SK-N-SH (cell line): ENCODE measurements around the gene MOV10L1. TPM values are rescaled to one million over a fixed set of nuclear protein-coding genes. Genes with fewer than 3 reads are reported as not detected.
A peak's percentile ranks its signal among the peaks of the same experiment; 100 is the strongest.

Experiments
- CTCF ChIA-PET: fragments of 300-600, 350-600 bp; formaldehyde crosslinking; extraction: SDS; loops from one replicate; lab custom pipeline; 2021; lab: Yijun Ruan, JAX
- POLR2A ChIA-PET: fragments of 350-600 bp; sonication (Branson Sonifier 250); formaldehyde crosslinking; extraction: SDS; loops from one replicate; lab custom pipeline; 2020; ENCODE audit warnings: antibody characterized with exemption, inconsistent platforms; lab: Yijun Ruan, JAX
- DNase-seq: peaks from one replicate; pipeline ENCODE4 v3.0.0; 2012
- H2AFZ ChIP-seq: fragments of 200-600 bp; sonication (generic); 2 replicates; pipeline ENCODE4 v1.8.1; 2016; ENCODE audit warnings: antibody characterized with exemption, mild to moderate bottlenecking, low read depth
- H3F3A ChIP-seq: fragments of 200-600 bp; sonication (generic); replicated peaks from 2 replicates; pipeline ENCODE3; 2016; ENCODE audit warnings: antibody characterized with exemption, mild to moderate bottlenecking; ENCODE audit not compliant: insufficient read depth
- H3K27ac ChIP-seq, 2 experiments: fragments of 200-500 bp in 1 of 2; fragments of 200-600 bp in 1 of 2; sonication (Bioruptor generic) in 1 of 2; sonication (generic), shearing (Covaris generic) in 1 of 2; 2 replicates each; pipeline versions ENCODE4 v1.5.1 to v1.6.1; 2014 to 2016; ENCODE audit warnings: low read depth in 2 of 2, inconsistent platforms in 1 of 2, low read length in 1 of 2, mild to moderate bottlenecking in 1 of 2, mixed read lengths in 1 of 2
- H3K27me3 ChIP-seq: fragments of 200-600 bp; sonication (generic), shearing (Covaris generic); 2 replicates; pipeline ENCODE4 v1.6.1; 2016; ENCODE audit warnings: mixed run types; ENCODE audit not compliant: insufficient read depth
- H3K36me3 ChIP-seq, 2 experiments: fragments of 200-500 bp in 1 of 2; fragments of 200-600 bp in 1 of 2; sonication (Bioruptor generic) in 1 of 2; sonication (generic) in 1 of 2; replicated peaks in 1 of 2; 2 replicates each; pipeline versions ENCODE3 to v1.5.1; 2014 to 2016; ENCODE audit warnings: low read length in 1 of 2, mild to moderate bottlenecking in 1 of 2; ENCODE audit not compliant: insufficient read depth in 2 of 2, control insufficient read depth in 1 of 2
- H3K4me1 ChIP-seq, 2 experiments: fragments of 200-500 bp in 1 of 2; fragments of 200-600 bp in 1 of 2; sonication (Bioruptor generic) in 1 of 2; sonication (generic), shearing (Covaris generic) in 1 of 2; 2 replicates each; pipeline versions ENCODE4 v1.5.1 to v1.6.1; 2014 to 2016; ENCODE audit warnings: low read depth in 1 of 2, low read length in 1 of 2, mixed run types in 1 of 2; ENCODE audit not compliant: insufficient read depth in 2 of 2, control insufficient read depth in 1 of 2
- H3K4me2 ChIP-seq: fragments of 200-600 bp; sonication (generic), shearing (Covaris generic); 2 replicates; pipeline ENCODE4 v1.6.1; 2017; ENCODE audit warnings: mixed run types
- H3K4me3 ChIP-seq, 2 experiments: fragments of 200-500 bp in 1 of 2; fragments of 200-600 bp in 1 of 2; sonication (Bioruptor generic) in 1 of 2; sonication (generic), shearing (Covaris generic) in 1 of 2; 2 replicates each; pipeline versions ENCODE4 v1.5.1 to v1.8.1; 2014 to 2016; ENCODE audit warnings: low read depth in 2 of 2, inconsistent platforms in 1 of 2, low read length in 1 of 2, mild to moderate bottlenecking in 1 of 2, mixed read lengths in 1 of 2, moderate library complexity in 1 of 2
- H3K79me2 ChIP-seq: fragments of 200-600 bp; sonication (generic); 2 replicates; pipeline ENCODE4 v1.8.1; 2017; ENCODE audit warnings: mild to moderate bottlenecking; ENCODE audit not compliant: insufficient read depth
- H3K9ac ChIP-seq: fragments of 200-600 bp; sonication (generic); 2 replicates; pipeline ENCODE4 v1.6.1; 2017; ENCODE audit warnings: mixed run types
- H3K9me2 ChIP-seq: fragments of 200-600 bp; sonication (generic); 2 replicates; pipeline ENCODE4 v1.6.1; 2017; ENCODE audit warnings: mixed run types
- H3K9me3 ChIP-seq: fragments of 200-600 bp; sonication (generic); 2 replicates; pipeline ENCODE4 v1.6.1; 2017; ENCODE audit warnings: mixed run types, mild to moderate bottlenecking, moderate library complexity
- H4K20me1 ChIP-seq: fragments of 200-600 bp; sonication (generic); 2 replicates; pipeline ENCODE4 v1.6.1; 2017; ENCODE audit warnings: mild to moderate bottlenecking, mixed run types; ENCODE audit not compliant: insufficient read depth
- FOSL2 ChIP-seq: IDR thresholded peaks from 2 replicates; pipeline ENCODE4 v1.4.0; 2012; ENCODE audit warnings: low read depth, mild to moderate bottlenecking, moderate library complexity, borderline replicate concordance
- FOXM1 ChIP-seq: IDR thresholded peaks from 2 replicates; pipeline ENCODE4 v1.4.0; 2012; ENCODE audit warnings: low read depth, mild to moderate bottlenecking
- GABPA ChIP-seq: IDR thresholded peaks from 2 replicates; pipeline ENCODE4 v1.4.0; 2012; ENCODE audit warnings: low read depth, mild to moderate bottlenecking
- NFIC ChIP-seq: IDR thresholded peaks from 2 replicates; pipeline ENCODE4 v1.4.0; 2012; ENCODE audit warnings: borderline replicate concordance
- NRF1 ChIP-seq: IDR thresholded peaks from 2 replicates; pipeline ENCODE4 v1.6.1; 2012; ENCODE audit warnings: low read depth, mild to moderate bottlenecking, low read length
- RAD21 ChIP-seq: IDR thresholded peaks from 2 replicates; pipeline ENCODE4 v1.6.1; 2012; ENCODE audit warnings: mild to moderate bottlenecking, low read length
- RXRA ChIP-seq: IDR thresholded peaks from 2 replicates; pipeline ENCODE4 v1.4.0; 2012; ENCODE audit warnings: low read depth, mild to moderate bottlenecking, borderline replicate concordance
- TAF1 ChIP-seq: IDR thresholded peaks from 2 replicates; pipeline ENCODE4 v1.6.1; 2012; ENCODE audit warnings: low read depth, mild to moderate bottlenecking, low read length, moderate library complexity, borderline replicate concordance
- TEAD4 ChIP-seq: IDR thresholded peaks from 2 replicates; pipeline ENCODE4 v1.4.0; 2012; ENCODE audit warnings: mild to moderate bottlenecking, borderline replicate concordance; ENCODE audit not compliant: insufficient read depth
- WGBS: methylation state at CpG from one replicate; pipeline ENCODE4 v1.1.6; 2017; ENCODE audit warnings: low lambda C conversion rate; 5-methylcytosine and 5-hydroxymethylcytosine counted together
- polyA plus RNA-seq, 3 experiments: library from polyadenylated mRNA; depleted of rRNA; stranded (reverse); fragments of >200 nt; gene quantifications; 2 replicates each; pipeline ENCODE4 v1.2.3, GENCODE V29; 2012
- TF ChIP-seq, protein P1 (sequence below): fragments of 150-350 bp; IDR thresholded peaks from 2 replicates; pipeline ENCODE4 v1.6.1; 2016; ENCODE audit warnings: mild to moderate bottlenecking, low read depth, low read length
- TF ChIP-seq, protein P2 (sequence below): fragments of 150-350 bp; IDR thresholded peaks from 2 replicates; pipeline ENCODE4 v1.6.1; 2017; ENCODE audit warnings: antibody characterized with exemption, low read length, low read depth, borderline replicate concordance
- TF ChIP-seq, protein P3 (sequence below): fragments of 200-600 bp; sonication (generic); IDR thresholded peaks from 2 replicates; pipeline ENCODE4 v1.6.1; 2017; ENCODE audit warnings: antibody characterized with exemption, mild to moderate bottlenecking, moderate library complexity

The MOV10L1 gene
- polyA plus RNA-seq, 1 of the 3 experiments (the other 2 are of a cell fraction) = 2.1 TPM

DNA sequence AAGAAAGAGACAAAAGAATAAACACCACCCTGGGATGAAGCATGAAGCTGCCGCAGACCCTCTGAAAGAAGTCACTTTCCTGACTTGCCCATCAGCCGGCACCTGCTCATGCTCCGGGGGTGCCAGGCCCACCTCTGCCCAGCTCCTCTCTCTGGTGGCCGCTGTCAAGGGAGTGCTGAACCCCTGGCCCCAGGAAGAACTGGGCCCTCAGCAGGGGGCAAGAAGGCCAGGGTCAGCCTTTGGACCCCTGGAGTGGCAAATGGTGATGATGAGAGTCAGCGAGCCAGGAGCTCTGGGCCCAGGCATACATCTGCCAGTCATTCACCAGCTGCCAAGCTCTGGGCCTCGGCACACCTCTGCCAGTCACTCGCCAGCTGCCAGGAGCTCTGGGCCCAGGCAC, 49.1 kb upstream of the MOV10L1 start (continued):
- TF ChIP-seq, protein P1, sequence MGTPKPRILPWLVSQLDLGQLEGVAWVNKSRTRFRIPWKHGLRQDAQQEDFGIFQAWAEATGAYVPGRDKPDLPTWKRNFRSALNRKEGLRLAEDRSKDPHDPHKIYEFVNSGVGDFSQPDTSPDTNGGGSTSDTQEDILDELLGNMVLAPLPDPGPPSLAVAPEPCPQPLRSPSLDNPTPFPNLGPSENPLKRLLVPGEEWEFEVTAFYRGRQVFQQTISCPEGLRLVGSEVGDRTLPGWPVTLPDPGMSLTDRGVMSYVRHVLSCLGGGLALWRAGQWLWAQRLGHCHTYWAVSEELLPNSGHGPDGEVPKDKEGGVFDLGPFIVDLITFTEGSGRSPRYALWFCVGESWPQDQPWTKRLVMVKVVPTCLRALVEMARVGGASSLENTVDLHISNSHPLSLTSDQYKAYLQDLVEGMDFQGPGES = no peak

DNA sequence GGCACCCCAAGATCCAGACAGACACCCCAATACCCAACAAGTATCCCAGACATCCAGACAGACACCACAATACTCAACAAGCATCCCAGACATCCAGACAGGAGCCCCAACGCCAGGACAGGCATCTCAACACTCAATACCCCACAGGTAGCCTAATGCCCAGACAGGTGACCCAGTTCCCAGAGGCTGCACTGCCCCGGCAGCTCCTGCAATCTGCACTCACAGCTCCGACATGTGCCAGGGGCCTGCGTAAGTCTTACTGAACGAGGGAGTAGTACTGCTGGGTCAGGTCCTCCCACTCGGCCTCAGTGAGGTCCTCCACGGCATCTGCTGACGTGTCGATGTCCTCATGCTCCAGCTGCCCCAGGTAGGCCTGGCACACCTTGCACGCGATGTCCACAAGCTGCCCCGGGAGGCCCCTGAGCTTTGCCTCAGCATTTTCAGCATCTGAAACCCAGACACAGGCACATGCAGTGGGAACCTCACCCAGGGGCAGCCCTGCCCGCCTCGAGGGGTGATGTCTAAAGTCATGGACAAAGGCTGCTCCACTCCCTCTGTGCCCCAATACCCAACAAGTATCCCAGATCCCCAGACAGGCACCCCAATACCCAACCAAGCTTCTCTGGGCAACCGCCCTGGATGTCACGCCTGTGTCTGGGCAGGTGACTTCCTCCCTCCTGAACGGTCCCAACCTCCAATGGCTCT, 48.3 kb upstream of the MOV10L1 start:
- Histone ChIP-seq H3K79me2 (no peaks in the 10 kb centered on the region), H3K27me3 (peaks cover 12% of the 10 kb centered on the region), H3K9me3 (no peaks in the 10 kb centered on the region; the same call in 1 of the 2 replicates), H3K9ac (no peak overlapping the region), H3K4me1 (no peaks in the 10 kb centered on the region), H3K36me3 (no peaks in the 10 kb centered on the region), H3K4me3 (no peak overlapping the region), H3K4me2 (no peak overlapping the region), H3K27ac (no peak overlapping the region), H3F3A (no peaks in the 10 kb centered on the region), H2AFZ (no peak overlapping the region), H3K9me2 (no peaks in the 10 kb centered on the region), H4K20me1 (no peaks in the 10 kb centered on the region)
- POLR2A ChIA-PET = no interaction called here
- CTCF ChIA-PET = interaction anchor here (2.6 kb wide), 1 partner anchor 11 kb away, joined by 20 read pairs; no protein-coding TSS in a partner anchor
- peak; percentile 19 for DNase-seq
- WGBS = 41% methylated on average over 7 of the region's 17 CpGs
- no peak for TF ChIP-seq FOSL2
- no peak for TF ChIP-seq NFIC
- TF ChIP-seq, protein P2, sequence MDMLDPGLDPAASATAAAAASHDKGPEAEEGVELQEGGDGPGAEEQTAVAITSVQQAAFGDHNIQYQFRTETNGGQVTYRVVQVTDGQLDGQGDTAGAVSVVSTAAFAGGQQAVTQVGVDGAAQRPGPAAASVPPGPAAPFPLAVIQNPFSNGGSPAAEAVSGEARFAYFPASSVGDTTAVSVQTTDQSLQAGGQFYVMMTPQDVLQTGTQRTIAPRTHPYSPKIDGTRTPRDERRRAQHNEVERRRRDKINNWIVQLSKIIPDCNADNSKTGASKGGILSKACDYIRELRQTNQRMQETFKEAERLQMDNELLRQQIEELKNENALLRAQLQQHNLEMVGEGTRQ = no peak
- TF ChIP-seq, protein P1 = no peak
- TF ChIP-seq GABPA = no peak
- TF ChIP-seq FOXM1 = no peak

DNA sequence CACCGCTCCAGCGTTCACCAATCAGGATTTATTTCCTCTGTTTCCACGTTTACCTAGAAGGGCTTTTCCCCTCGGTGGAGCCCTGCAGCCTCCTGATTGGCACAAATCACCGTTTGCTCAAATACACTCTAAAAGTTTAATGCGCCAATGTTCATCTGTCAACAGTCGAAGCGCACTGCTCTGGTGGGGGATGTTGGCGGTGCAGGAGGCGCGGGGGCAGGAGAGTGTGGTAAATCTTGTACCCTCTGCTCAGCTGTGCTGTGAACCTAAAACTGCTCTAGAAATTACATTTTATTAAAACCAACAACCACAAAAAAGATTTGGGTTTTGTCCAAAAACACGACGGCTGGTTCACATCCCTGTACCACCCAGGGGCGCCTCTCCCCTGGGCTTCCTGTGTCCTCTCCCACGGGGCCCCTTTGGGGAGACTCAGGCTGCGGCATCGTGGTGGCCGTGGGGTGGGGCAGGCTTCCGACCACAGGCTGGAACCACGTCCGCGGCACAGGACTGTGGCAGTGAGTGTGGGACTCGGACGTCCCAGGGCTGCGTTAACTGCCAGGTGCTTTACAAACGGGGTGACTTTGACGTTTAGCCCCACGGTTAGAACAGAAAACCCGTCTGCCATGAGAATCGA, 45.2 kb upstream of the MOV10L1 start:
- Histone ChIP-seq H2AFZ (no peak overlapping the region), H4K20me1 (no peaks in the 10 kb centered on the region), H3K79me2 (no peaks in the 10 kb centered on the region), H3K9ac (no peak overlapping the region), H3K36me3 (no peaks in the 10 kb centered on the region), H3K27me3 (peaks cover 12% of the 10 kb centered on the region), H3F3A (no peaks in the 10 kb centered on the region), H3K9me3 (no peaks in the 10 kb centered on the region), H3K27ac (no peak overlapping the region), H3K4me1 (no peaks in the 10 kb centered on the region), H3K4me3 (no peak overlapping the region), H3K4me2 (no peak overlapping the region), H3K9me2 (no peaks in the 10 kb centered on the region)
- 54% methylated on average over 19 of the region's 30 CpGs for WGBS
- TF ChIP-seq, protein P1 = no peak
- TF ChIP-seq FOXM1 (no peak), TAF1 (no peak), RXRA (no peak), NRF1 (no peak), TEAD4 (no peak), RAD21 (no peak)
- TF ChIP-seq, protein P2 = no peak
- TF ChIP-seq, protein P3, sequence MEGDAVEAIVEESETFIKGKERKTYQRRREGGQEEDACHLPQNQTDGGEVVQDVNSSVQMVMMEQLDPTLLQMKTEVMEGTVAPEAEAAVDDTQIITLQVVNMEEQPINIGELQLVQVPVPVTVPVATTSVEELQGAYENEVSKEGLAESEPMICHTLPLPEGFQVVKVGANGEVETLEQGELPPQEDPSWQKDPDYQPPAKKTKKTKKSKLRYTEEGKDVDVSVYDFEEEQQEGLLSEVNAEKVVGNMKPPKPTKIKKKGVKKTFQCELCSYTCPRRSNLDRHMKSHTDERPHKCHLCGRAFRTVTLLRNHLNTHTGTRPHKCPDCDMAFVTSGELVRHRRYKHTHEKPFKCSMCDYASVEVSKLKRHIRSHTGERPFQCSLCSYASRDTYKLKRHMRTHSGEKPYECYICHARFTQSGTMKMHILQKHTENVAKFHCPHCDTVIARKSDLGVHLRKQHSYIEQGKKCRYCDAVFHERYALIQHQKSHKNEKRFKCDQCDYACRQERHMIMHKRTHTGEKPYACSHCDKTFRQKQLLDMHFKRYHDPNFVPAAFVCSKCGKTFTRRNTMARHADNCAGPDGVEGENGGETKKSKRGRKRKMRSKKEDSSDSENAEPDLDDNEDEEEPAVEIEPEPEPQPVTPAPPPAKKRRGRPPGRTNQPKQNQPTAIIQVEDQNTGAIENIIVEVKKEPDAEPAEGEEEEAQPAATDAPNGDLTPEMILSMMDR = no peak
- ChIA-PET CTCF (interaction anchor here (0.9 kb wide), 1 partner anchor 114 kb away, joined by 3 read pairs; no protein-coding TSS in a partner anchor), POLR2A (no interaction called here)
- DNase-seq = peak; percentile 20
